Gastroesophageal sphincter (tissue), 3 donors: ENCODE measurements around the gene NCKAP5.

ENCODE experiments used
- CTCF ChIP-seq, 4 experiments: fragments of 200-600 bp in 2 of 4; fragments of 450-650 bp in 2 of 4; sonication (generic) in 1 of 4; IDR thresholded peaks; one replicate each; pipeline ENCODE4 v1.5.1; 2017 to 2019; ENCODE audit warnings: antibody characterized with exemption in 4 of 4, mild to moderate bottlenecking in 2 of 4, moderate library complexity in 2 of 4
- EP300 ChIP-seq: sonication (generic); formaldehyde crosslinking; IDR thresholded peaks from one replicate; pipeline ENCODE4 v1.6.1; 2017; ENCODE audit warnings: antibody characterized with exemption, mild to moderate bottlenecking
- POLR2A ChIP-seq, 2 donors: fragments of 450-650 bp; IDR thresholded peaks; one replicate each; pipeline ENCODE4 v1.6.1; 2017; ENCODE audit warnings: antibody characterized with exemption in 2 of 2, mild to moderate bottlenecking in 2 of 2, moderate library complexity in 1 of 2
- POLR2AphosphoS5 ChIP-seq: sonication (generic); formaldehyde crosslinking; IDR thresholded peaks from one replicate; pipeline ENCODE4 v1.6.1; 2017; ENCODE audit warnings: antibody characterized with exemption

- TF ChIP-seq CTCF (IDR thresholded peaks at IDR 0.05) (no peak), POLR2A (IDR thresholded peaks at IDR 0.05) (no peak), POLR2AphosphoS5 (no peak), EP300 (no peak)
Measured at GRCh38 chr2:132701810-132702209, 866.5 kb downstream of the NCKAP5 start.
